ENCODE results near the gene ASIC5. TPM values are rescaled to one million over a fixed set of nuclear protein-coding genes. Genes with fewer than 3 reads are reported as not detected.

The ASIC5 gene
- total and polyA plus RNA-seq, 2 donors (not counting 1 experiment from before 2014, with no cell fraction given) = not detected

DNA sequence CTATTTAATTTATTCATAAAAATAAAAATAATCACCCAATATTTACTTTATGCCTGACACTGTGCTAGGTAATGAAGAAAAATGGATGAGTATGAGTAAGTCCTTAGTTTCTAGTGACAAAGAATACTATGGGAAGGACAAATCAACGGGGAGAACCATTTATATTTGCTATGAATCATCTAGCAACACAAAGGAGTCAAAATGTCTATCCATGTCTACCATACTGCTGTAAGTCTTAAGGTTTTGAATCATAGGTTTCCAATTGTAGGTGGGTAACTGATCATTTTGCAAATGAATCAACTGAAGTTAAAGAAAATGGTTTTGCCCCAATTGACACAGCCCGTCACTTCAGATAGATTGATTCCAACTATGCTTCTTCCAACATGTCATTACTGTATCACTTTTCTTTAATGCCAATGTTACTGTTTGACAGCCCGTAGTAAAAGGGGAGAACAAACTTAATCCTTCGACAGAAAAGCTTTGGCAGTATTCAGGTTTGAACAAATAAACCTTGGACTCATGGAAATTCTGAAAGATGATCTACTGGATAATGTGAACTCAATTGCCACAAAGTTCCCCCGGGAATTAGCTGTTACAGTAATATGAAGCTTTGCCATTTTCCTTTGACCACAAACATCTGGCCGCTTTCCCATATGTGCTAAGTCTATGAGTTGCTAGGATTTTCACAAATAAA lies 40.6 kb upstream of the ASIC5 start:
- Histone ChIP-seq H3K4me1 (ENCODE audit: control insufficient read depth, extremely low read depth, insufficient read depth, low read length) (no peaks in the 10 kb centered on the region), H2AFZ (ENCODE audit: low read length) (no peak overlapping the region)

GRCh38 chr4:155904331-155904730 lies 38.3 kb upstream of the ASIC5 start:
- Histone ChIP-seq H3K9me3 (ENCODE audit: control insufficient read depth, insufficient read depth, low read depth, low read length) (no peaks in the 10 kb centered on the region), H3K4me2 (ENCODE audit: extremely low read depth, insufficient read depth, low read length) (no peak overlapping the region), H3K4me3 (replicated peaks in 1 of 4; ENCODE audit: control extremely low read depth in 1 of 4, insufficient read depth in 1 of 4, low read depth in 3 of 4, low read length in 4 of 4) (no peak overlapping the region), H2AFZ (ENCODE audit: low read length) (no peak overlapping the region), H3K4me1 (ENCODE audit: control insufficient read depth, extremely low read depth, insufficient read depth, low read length) (peaks cover 6% of the 10 kb centered on the region), H3K79me2 (ENCODE audit: control insufficient read depth, insufficient read depth, low read length) (no peaks in the 10 kb centered on the region), H3K36me3 (ENCODE audit: control insufficient read depth, insufficient read depth, low read length) (no peaks in the 10 kb centered on the region), H4K20me1 (ENCODE audit: control insufficient read depth, extremely low read depth, insufficient read depth, low read length) (no peaks in the 10 kb centered on the region), H3K27ac (ENCODE audit: insufficient read depth, low read length) (no peak overlapping the region), H3K27me3 (ENCODE audit: control insufficient read depth, insufficient read depth, low read length) (no peaks in the 10 kb centered on the region), H3K9ac (ENCODE audit: insufficient read depth, low read length) (no peak overlapping the region)
- DNase-seq (ENCODE audit: low read depth in 2 of 2) = no peak
- TF ChIP-seq CTCF (conservative IDR thresholded peaks at IDR 0.05 in 1 of 2, IDR thresholded peaks at IDR 0.05 in 1 of 2; ENCODE audit: low read depth in 1 of 2, low read length in 2 of 2) (no peak), EZH2 (IDR thresholded peaks at IDR 0.05; ENCODE audit: low read length, missing control alignments) (no peak)

More for the DNA sequence above, 40.6 kb upstream of the ASIC5 start:
- H3K4me3 ChIP-seq (replicated peaks in 1 of 4; ENCODE audit: control extremely low read depth in 1 of 4, insufficient read depth in 1 of 4, low read depth in 3 of 4, low read length in 4 of 4) = peak overlapping the region in 1 of 4 experiments; percentile 9
- no peaks in the 10 kb centered on the region for H4K20me1 ChIP-seq (ENCODE audit: control insufficient read depth, extremely low read depth, insufficient read depth, low read length)
- H3K4me2 ChIP-seq (ENCODE audit: extremely low read depth, insufficient read depth, low read length) = peak overlapping the region; percentile 5
- H3K36me3 ChIP-seq (ENCODE audit: control insufficient read depth, insufficient read depth, low read length) = no peaks in the 10 kb centered on the region
- no peaks in the 10 kb centered on the region for H3K27me3 ChIP-seq (ENCODE audit: control insufficient read depth, insufficient read depth, low read length)
- peak; percentile 97 to 100 for DNase-seq (ENCODE audit: low read depth in 2 of 2)
- TF ChIP-seq EZH2 (IDR thresholded peaks at IDR 0.05; ENCODE audit: low read length, missing control alignments) (no peak), CTCF (conservative IDR thresholded peaks at IDR 0.05 in 1 of 2, IDR thresholded peaks at IDR 0.05 in 1 of 2; ENCODE audit: low read depth in 1 of 2, low read length in 2 of 2) (no peak)
- no peak overlapping the region for H3K9ac ChIP-seq (ENCODE audit: insufficient read depth, low read length)
- no peaks in the 10 kb centered on the region for H3K9me3 ChIP-seq (ENCODE audit: control insufficient read depth, insufficient read depth, low read depth, low read length)
- no peaks in the 10 kb centered on the region for H3K79me2 ChIP-seq (ENCODE audit: control insufficient read depth, insufficient read depth, low read length)
- no peak overlapping the region for H3K27ac ChIP-seq (ENCODE audit: insufficient read depth, low read length)

GRCh38 chr4:155903453-155903852 lies 37.4 kb upstream of the ASIC5 start, which contains the start of gene TDO2:
TSS of gene TDO2 (plus strand) at chr4:155903696. CDS start at chr4:155903759, 63 bp downstream.
- H3K4me2 ChIP-seq (ENCODE audit: extremely low read depth, insufficient read depth, low read length) = no peak within 1 kb of the TSS
- no peaks in the 10 kb centered on the region for H3K36me3 ChIP-seq (ENCODE audit: control insufficient read depth, insufficient read depth, low read length)
- H3K27me3 ChIP-seq (ENCODE audit: control insufficient read depth, insufficient read depth, low read length) = no peaks in the 10 kb centered on the region
- no peak within 1 kb of the TSS for H3K27ac ChIP-seq (ENCODE audit: insufficient read depth, low read length)
- H3K9ac ChIP-seq (ENCODE audit: insufficient read depth, low read length) = no peak within 1 kb of the TSS
- no peaks in the 10 kb centered on the region for H4K20me1 ChIP-seq (ENCODE audit: control insufficient read depth, extremely low read depth, insufficient read depth, low read length)
- no peaks in the 10 kb centered on the region for H3K9me3 ChIP-seq (ENCODE audit: control insufficient read depth, insufficient read depth, low read depth, low read length)
- H3K4me1 ChIP-seq (ENCODE audit: control insufficient read depth, extremely low read depth, insufficient read depth, low read length) = peaks cover 6% of the 10 kb centered on the region
- H3K4me3 ChIP-seq (replicated peaks in 1 of 4; ENCODE audit: control extremely low read depth in 1 of 4, insufficient read depth in 1 of 4, low read depth in 3 of 4, low read length in 4 of 4) = peak within 1 kb of the TSS in 1 of 4 experiments; percentile 25
- no peaks in the 10 kb centered on the region for H3K79me2 ChIP-seq (ENCODE audit: control insufficient read depth, insufficient read depth, low read length)
- TF ChIP-seq EZH2 (IDR thresholded peaks at IDR 0.05; ENCODE audit: low read length, missing control alignments) (no peak), CTCF (conservative IDR thresholded peaks at IDR 0.05 in 1 of 2, IDR thresholded peaks at IDR 0.05 in 1 of 2; ENCODE audit: low read depth in 1 of 2, low read length in 2 of 2) (no peak)
- peak in 1 of 2 donors; percentile 70 for DNase-seq (ENCODE audit: low read depth in 2 of 2)
- no peak within 1 kb of the TSS for H2AFZ ChIP-seq (ENCODE audit: low read length)

Measured in fibroblast of lung (primary cell).